Measurements from ENCODE around the gene INPP5A.

INPP5A gene

DNA sequence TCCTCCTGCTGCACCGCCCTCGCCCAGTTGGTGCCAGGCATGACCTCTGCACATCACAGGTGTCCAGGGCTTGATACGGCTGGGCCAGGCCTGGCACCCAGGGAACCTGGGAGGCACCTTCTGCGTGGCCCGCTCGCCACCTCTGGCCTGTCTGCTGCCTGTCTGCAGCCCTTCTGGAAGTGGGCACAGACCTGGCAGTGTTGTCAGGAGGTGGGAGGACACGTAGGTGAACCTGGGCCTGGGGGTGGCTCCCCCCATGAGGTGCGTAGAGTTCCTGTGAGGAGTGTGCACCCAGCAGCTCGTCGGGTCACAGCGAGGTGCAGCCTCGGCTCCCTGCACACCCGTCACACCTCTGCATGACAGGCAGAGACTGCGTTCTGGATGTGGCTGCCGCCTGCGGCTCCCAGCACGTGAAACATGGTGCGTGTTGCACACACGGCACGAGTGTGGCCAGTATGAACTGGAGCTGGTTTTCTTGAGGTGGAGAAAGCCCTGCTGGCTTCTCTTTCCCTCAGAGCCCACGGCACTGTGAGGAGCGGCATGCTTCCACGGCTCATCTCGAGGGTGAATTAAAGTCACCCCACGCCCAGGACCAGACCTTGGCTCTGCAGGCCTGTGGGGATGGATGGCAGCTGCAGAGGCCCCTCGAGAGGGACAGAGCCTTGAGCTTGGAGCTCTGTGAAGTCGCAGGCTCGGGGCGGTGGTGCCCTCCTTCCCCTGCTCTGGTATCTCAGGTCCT lies 24.8 kb downstream of the INPP5A start:
- H3K27ac ChIP-seq (replicated peaks), result no peak overlapping the region
- no peak for DNase-seq (ENCODE audit: low read depth in 1 of 2, low spot score in 1 of 2)
- TF ChIP-seq, protein P1, sequence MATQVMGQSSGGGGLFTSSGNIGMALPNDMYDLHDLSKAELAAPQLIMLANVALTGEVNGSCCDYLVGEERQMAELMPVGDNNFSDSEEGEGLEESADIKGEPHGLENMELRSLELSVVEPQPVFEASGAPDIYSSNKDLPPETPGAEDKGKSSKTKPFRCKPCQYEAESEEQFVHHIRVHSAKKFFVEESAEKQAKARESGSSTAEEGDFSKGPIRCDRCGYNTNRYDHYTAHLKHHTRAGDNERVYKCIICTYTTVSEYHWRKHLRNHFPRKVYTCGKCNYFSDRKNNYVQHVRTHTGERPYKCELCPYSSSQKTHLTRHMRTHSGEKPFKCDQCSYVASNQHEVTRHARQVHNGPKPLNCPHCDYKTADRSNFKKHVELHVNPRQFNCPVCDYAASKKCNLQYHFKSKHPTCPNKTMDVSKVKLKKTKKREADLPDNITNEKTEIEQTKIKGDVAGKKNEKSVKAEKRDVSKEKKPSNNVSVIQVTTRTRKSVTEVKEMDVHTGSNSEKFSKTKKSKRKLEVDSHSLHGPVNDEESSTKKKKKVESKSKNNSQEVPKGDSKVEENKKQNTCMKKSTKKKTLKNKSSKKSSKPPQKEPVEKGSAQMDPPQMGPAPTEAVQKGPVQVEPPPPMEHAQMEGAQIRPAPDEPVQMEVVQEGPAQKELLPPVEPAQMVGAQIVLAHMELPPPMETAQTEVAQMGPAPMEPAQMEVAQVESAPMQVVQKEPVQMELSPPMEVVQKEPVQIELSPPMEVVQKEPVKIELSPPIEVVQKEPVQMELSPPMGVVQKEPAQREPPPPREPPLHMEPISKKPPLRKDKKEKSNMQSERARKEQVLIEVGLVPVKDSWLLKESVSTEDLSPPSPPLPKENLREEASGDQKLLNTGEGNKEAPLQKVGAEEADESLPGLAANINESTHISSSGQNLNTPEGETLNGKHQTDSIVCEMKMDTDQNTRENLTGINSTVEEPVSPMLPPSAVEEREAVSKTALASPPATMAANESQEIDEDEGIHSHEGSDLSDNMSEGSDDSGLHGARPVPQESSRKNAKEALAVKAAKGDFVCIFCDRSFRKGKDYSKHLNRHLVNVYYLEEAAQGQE (IDR thresholded peaks at IDR 0.05; ENCODE audit: insufficient replicate concordance, low read depth), result no peak
- TF ChIP-seq GABPA (IDR thresholded peaks at IDR 0.05; ENCODE audit: low read depth), result no peak
- no peak for TF ChIP-seq SPI1 (IDR thresholded peaks at IDR 0.05; ENCODE audit: borderline replicate concordance, low read depth)
- TF ChIP-seq, protein P2, sequence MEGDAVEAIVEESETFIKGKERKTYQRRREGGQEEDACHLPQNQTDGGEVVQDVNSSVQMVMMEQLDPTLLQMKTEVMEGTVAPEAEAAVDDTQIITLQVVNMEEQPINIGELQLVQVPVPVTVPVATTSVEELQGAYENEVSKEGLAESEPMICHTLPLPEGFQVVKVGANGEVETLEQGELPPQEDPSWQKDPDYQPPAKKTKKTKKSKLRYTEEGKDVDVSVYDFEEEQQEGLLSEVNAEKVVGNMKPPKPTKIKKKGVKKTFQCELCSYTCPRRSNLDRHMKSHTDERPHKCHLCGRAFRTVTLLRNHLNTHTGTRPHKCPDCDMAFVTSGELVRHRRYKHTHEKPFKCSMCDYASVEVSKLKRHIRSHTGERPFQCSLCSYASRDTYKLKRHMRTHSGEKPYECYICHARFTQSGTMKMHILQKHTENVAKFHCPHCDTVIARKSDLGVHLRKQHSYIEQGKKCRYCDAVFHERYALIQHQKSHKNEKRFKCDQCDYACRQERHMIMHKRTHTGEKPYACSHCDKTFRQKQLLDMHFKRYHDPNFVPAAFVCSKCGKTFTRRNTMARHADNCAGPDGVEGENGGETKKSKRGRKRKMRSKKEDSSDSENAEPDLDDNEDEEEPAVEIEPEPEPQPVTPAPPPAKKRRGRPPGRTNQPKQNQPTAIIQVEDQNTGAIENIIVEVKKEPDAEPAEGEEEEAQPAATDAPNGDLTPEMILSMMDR (IDR thresholded peaks at IDR 0.05; ENCODE audit: insufficient read depth, low read length), result no peak
- TF ChIP-seq POLR2AphosphoS5 (IDR thresholded peaks at IDR 0.05; ENCODE audit: low read depth), result no peak

DNA sequence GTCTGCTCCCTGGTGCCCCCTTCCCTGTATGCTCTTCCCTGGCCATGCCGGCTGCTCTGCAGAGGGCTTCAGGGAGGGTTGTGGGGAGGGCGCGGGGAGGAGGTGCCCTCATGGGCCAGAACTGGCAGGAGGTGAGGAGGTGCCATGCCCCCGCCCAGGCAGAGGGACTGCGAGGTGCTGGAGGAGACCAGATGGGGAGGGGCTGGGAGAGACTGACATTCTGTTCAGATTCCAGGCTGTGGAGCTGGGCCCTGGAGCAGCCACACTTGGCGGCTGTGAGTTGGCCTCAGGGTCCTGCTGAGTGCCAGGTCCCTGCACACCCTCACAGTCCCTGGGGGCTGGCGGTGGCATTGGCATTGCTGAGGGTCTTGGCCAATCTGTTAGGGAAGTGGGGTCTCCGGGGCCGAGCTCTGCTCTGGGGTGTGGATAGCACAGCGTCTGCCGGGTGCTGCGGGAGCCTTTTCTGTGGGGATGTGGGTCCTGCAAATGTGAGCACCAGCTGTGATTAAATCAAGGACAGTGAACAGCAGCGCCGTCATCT lies 25.4 kb downstream of the INPP5A start:
- no peak overlapping the region for H3K27ac ChIP-seq (replicated peaks)
- DNase-seq (ENCODE audit: low read depth in 1 of 2, low spot score in 1 of 2), result no peak
- no peaks in the 10 kb centered on the region for H3K27me3 ChIP-seq (ENCODE audit: insufficient read depth, poor library complexity, severe bottlenecking)
- H3K4me3 ChIP-seq (replicated peaks; ENCODE audit: insufficient read depth, low read length), result no peak overlapping the region
- TF ChIP-seq POLR2AphosphoS5 (IDR thresholded peaks at IDR 0.05; ENCODE audit: low read depth), result no peak
- no peak for TF ChIP-seq SPI1 (IDR thresholded peaks at IDR 0.05; ENCODE audit: borderline replicate concordance, low read depth)
- TF ChIP-seq, protein P2 (IDR thresholded peaks at IDR 0.05; ENCODE audit: insufficient read depth, low read length), result no peak
- TF ChIP-seq, protein P1 (IDR thresholded peaks at IDR 0.05; ENCODE audit: insufficient replicate concordance, low read depth), result no peak
- TF ChIP-seq GABPA (IDR thresholded peaks at IDR 0.05; ENCODE audit: low read depth), result no peak

More for the DNA sequence above, 24.8 kb downstream of the INPP5A start:
- Histone ChIP-seq H3K4me3 (replicated peaks; ENCODE audit: insufficient read depth, low read length) (no peak overlapping the region), H3K27me3 (ENCODE audit: insufficient read depth, poor library complexity, severe bottlenecking) (no peaks in the 10 kb centered on the region)

DNA sequence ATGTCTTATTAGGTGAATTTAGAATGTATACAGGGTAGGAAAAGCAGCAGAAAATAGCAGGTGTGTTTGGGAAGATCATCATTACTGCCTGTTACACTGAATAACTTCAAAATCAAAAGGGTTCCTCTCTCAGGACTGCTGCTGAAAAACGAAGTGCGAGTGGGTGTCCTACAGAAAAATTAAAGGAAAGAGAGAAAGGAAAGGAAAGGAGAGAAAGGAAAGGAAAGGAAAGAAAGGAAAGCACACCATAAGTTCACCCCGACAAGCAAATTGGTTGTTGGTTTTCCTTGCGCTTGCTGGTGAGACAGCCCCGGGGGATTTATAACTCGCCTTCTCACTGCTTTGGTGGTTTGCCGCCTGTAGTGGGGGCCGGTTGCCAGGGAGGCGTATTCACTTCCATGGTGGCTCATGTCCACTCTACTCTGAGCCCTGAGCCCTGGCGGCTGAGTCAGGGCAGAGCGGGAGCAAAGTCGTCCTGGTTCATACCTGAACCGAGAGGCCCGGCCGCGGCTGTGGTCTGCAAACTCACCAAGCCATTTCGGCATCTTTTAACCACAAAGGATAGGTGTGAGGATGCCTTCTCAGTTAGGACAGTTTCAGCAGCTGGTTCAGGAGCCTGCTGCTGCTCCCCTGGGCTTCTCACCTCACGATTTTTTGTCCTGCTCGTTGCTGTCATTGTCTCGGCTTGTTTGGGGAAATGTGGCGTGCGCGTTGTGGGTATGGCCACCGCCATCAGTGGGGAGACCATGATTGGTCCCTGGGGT lies 26.1 kb downstream of the INPP5A start:
- no peak for DNase-seq (ENCODE audit: low read depth in 1 of 2, low spot score in 1 of 2)
- Histone ChIP-seq H3K27me3 (ENCODE audit: insufficient read depth, poor library complexity, severe bottlenecking) (no peaks in the 10 kb centered on the region), H3K4me3 (replicated peaks; ENCODE audit: insufficient read depth, low read length) (no peak overlapping the region), H3K27ac (replicated peaks) (no peak overlapping the region)
- TF ChIP-seq, protein P1 (IDR thresholded peaks at IDR 0.05; ENCODE audit: insufficient replicate concordance, low read depth), result no peak
- TF ChIP-seq SPI1 (IDR thresholded peaks at IDR 0.05; ENCODE audit: borderline replicate concordance, low read depth) (no peak), GABPA (IDR thresholded peaks at IDR 0.05; ENCODE audit: low read depth) (no peak), POLR2AphosphoS5 (IDR thresholded peaks at IDR 0.05; ENCODE audit: low read depth) (no peak)
- TF ChIP-seq, protein P2 (IDR thresholded peaks at IDR 0.05; ENCODE audit: insufficient read depth, low read length), result no peak
